ENCODE data around the gene HIP1R.
"Not testable (repeated sequence)": the region's sequence is repeated elsewhere in the genome, so short reads cannot be mapped to it uniquely, and the experiment has no call there.

HIP1R gene

DNA sequence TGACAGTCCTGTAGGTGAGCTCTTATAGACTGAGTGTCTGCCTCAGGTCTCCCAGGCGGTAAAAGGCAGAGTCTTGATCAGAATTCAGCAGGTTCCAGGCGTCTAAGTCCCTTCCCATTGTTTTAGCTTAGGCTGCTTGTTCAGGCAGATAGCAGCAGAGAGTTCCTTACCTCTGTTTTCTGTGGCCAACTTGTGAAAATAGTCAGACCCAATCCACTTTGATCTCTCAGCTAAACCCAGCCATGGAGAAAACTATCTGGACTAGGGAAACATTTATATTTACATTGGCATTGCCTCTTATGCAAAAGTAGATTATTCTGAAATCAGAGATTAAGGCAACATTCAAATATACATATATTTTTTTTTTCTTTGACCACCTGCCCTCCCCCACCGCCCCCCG lies 39.5 kb upstream of the HIP1R start:
- Histone ChIP-seq H3K36me3 (ENCODE audit: control insufficient read depth in 4 of 4, insufficient read depth in 4 of 4, low read length in 3 of 4) (no peaks in the 10 kb centered on the region), H3K9me3 (ENCODE audit: control extremely low read depth in 1 of 5, control insufficient read depth in 4 of 5, insufficient read depth in 2 of 5, low read depth in 1 of 5, low read length in 4 of 5) (no peaks in the 10 kb centered on the region), H3K4me1 (ENCODE audit: control extremely low read depth in 1 of 4, control insufficient read depth in 4 of 4, insufficient read depth in 4 of 4, low read length in 3 of 4) (peaks cover 0 to 13% (median 5%) of the 10 kb centered on the region in 4 experiments), H3K27me3 (replicated peaks in 2 of 5; ENCODE audit: control insufficient read depth in 4 of 5, insufficient read depth in 5 of 5, low read length in 4 of 5) (no peaks in the 10 kb centered on the region), H3K27ac (ENCODE audit: insufficient read depth in 1 of 2, low read depth in 1 of 2, low read length in 2 of 2, poor library complexity in 1 of 2, severe bottlenecking in 2 of 2) (no peak overlapping the region), H3K4me3 (ENCODE audit: control insufficient read depth in 1 of 7, extremely low read depth in 1 of 7, insufficient read depth in 4 of 7, low read depth in 2 of 7, low read length in 6 of 7) (no peak overlapping the region)
- 97% methylated on average over 2 of the region's 4 CpGs for WGBS (ENCODE audit: insufficient coverage)
- no peak for DNase-seq
- ChIA-PET POLR2A (interaction anchor here (0.5 kb wide), 1 partner anchor 132 kb away, joined by 4 read pairs; no protein-coding TSS in a partner anchor), CTCF (interaction anchor here (0.9 to 1.2 kb wide), 4 partner anchors 52 to 160 kb away, joined by 3 to 4 read pairs (median 3); no protein-coding TSS in a partner anchor)

DNA sequence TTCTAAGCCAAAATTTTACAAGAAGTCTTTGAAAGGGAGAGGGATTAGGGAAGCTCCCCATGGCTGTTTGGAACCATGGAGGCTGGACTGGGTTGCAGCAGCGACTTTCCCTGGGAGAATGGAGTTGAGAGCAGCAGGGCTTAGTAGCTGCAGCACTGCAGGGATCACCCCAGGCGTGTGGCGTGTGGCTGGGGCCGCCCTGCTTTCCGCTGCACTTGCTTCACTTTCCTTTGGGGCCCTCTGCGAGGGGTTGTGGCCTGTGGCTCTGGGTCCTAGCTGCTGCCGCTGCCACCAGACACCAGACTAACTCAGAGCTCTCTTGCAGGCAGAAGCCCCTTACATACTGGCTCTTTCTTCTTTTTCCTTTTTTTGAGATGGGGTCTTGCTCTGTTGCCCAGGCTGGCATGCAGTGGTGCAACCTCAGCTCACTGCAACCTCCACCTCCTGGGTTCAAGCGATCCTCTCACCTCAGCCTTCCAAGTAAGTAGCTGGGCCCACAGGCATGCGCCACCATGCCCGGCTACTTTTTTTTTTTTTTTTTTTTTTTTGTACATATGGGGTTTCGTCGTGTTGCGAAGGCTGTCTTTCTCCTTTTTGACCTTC lies 35.5 kb upstream of the HIP1R start:
- no peaks in the 10 kb centered on the region for H3K36me3 ChIP-seq (ENCODE audit: control insufficient read depth in 4 of 4, insufficient read depth in 4 of 4, low read length in 3 of 4)
- ChIA-PET CTCF (interaction anchor here (0.6 to 1.5 kb wide), 6 partner anchors 12 to 527 kb away, joined by 3 read pairs; no protein-coding TSS in a partner anchor), POLR2A (interaction anchor here (0.6 kb wide), 1 partner anchor 8 kb away, joined by 4 read pairs; no protein-coding TSS in a partner anchor)
- H3K27me3 ChIP-seq (replicated peaks in 2 of 5; ENCODE audit: control insufficient read depth in 4 of 5, insufficient read depth in 5 of 5, low read length in 4 of 5): no peaks in the 10 kb centered on the region
- DNase-seq: peak; percentile 14 to 79 (median 74)
- no peaks in the 10 kb centered on the region for H3K9me3 ChIP-seq (ENCODE audit: control extremely low read depth in 1 of 5, control insufficient read depth in 4 of 5, insufficient read depth in 2 of 5, low read depth in 1 of 5, low read length in 4 of 5)
- peaks cover 0 to 11% (median 5%) of the 10 kb centered on the region in 4 experiments for H3K4me1 ChIP-seq (ENCODE audit: control extremely low read depth in 1 of 4, control insufficient read depth in 4 of 4, insufficient read depth in 4 of 4, low read length in 3 of 4)
- no peak overlapping the region for H3K27ac ChIP-seq (ENCODE audit: insufficient read depth in 1 of 2, low read depth in 1 of 2, low read length in 2 of 2, poor library complexity in 1 of 2, severe bottlenecking in 2 of 2)
- 48% methylated on average over 3 of the region's 13 CpGs for WGBS (ENCODE audit: insufficient coverage)
- peak overlapping the region in 1 of 7 experiments; percentile 7 for H3K4me3 ChIP-seq (ENCODE audit: control insufficient read depth in 1 of 7, extremely low read depth in 1 of 7, insufficient read depth in 4 of 7, low read depth in 2 of 7, low read length in 6 of 7)

DNA sequence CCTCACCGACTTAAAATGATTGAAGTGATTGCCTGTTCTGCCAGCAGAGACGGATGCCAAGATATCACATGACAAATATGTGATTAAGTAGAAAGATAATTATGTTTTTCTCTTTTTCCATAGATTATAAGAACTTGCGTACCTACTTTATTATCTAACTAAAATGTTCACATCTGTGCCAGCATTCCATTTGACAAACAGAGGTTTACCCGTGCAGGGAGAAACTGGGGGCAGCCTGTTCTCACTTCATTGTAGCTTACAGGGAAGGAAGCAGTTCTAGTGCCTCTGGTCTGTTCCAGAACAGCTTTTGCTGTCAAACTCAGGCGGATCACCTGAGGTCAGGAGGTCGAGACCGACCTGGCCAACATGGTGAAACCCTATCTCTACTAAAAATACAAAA lies 31.3 kb upstream of the HIP1R start:
- Histone ChIP-seq H3K9me3 (ENCODE audit: control extremely low read depth in 1 of 5, control insufficient read depth in 4 of 5, insufficient read depth in 2 of 5, low read depth in 1 of 5, low read length in 4 of 5) (no peaks in the 10 kb centered on the region), H3K4me3 (ENCODE audit: control insufficient read depth in 1 of 7, extremely low read depth in 1 of 7, insufficient read depth in 4 of 7, low read depth in 2 of 7, low read length in 6 of 7) (no peak overlapping the region), H3K4me1 (ENCODE audit: control extremely low read depth in 1 of 4, control insufficient read depth in 4 of 4, insufficient read depth in 4 of 4, low read length in 3 of 4) (peaks cover 0 to 11% (median 5%) of the 10 kb centered on the region in 4 experiments), H3K27me3 (replicated peaks in 2 of 5; ENCODE audit: control insufficient read depth in 4 of 5, insufficient read depth in 5 of 5, low read length in 4 of 5) (no peaks in the 10 kb centered on the region), H3K27ac (ENCODE audit: insufficient read depth in 1 of 2, low read depth in 1 of 2, low read length in 2 of 2, poor library complexity in 1 of 2, severe bottlenecking in 2 of 2) (no peak overlapping the region), H3K36me3 (ENCODE audit: control insufficient read depth in 4 of 4, insufficient read depth in 4 of 4, low read length in 3 of 4) (peaks cover 0 to 2% (median 0%) of the 10 kb centered on the region in 4 experiments)
- DNase-seq: no peak
- CTCF ChIA-PET: interaction anchor here (1.3 to 2.4 kb wide), 3 partner anchors 11 to 143 kb away, joined by 3 to 8 read pairs (median 6); no protein-coding TSS in a partner anchor
- WGBS (ENCODE audit: insufficient coverage): 82% methylated on average over 3 of the region's 7 CpGs
- POLR2A ChIA-PET: no interaction called here

DNA sequence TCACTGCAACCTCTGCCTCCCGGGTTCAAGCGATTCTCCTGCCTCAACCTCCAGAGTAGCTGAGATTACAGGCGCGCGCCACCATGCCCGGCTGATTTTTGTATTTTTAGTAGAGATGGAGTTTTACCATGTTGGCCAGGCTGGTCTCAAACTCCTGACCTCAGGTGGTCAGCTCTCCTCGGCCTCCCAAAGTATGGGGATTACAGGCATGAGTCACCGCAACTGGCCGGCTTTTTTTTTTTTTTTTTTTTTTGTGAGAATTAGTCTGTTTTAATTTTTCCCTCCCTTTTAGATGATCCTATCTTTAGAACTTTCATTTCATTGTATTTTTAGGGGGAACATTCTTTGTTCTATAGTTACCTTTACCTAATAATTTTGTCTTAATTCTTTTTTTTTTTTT lies 30.3 kb upstream of the HIP1R start:
- 100% methylated on average over 1 of the region's 9 CpGs for WGBS (ENCODE audit: insufficient coverage)
- H3K27ac ChIP-seq (ENCODE audit: insufficient read depth in 1 of 2, low read depth in 1 of 2, low read length in 2 of 2, poor library complexity in 1 of 2, severe bottlenecking in 2 of 2); H3K4me1 ChIP-seq (ENCODE audit: control extremely low read depth in 1 of 4, control insufficient read depth in 4 of 4, insufficient read depth in 4 of 4, low read length in 3 of 4); H3K4me3 ChIP-seq (ENCODE audit: control insufficient read depth in 1 of 7, extremely low read depth in 1 of 7, insufficient read depth in 4 of 7, low read depth in 2 of 7, low read length in 6 of 7); DNase-seq; H3K9me3 ChIP-seq (ENCODE audit: control extremely low read depth in 1 of 5, control insufficient read depth in 4 of 5, insufficient read depth in 2 of 5, low read depth in 1 of 5, low read length in 4 of 5); POLR2A ChIA-PET; H3K36me3 ChIP-seq (ENCODE audit: control insufficient read depth in 4 of 4, insufficient read depth in 4 of 4, low read length in 3 of 4); H3K27me3 ChIP-seq (replicated peaks in 2 of 5; ENCODE audit: control insufficient read depth in 4 of 5, insufficient read depth in 5 of 5, low read length in 4 of 5): not testable (repeated sequence)
- CTCF ChIA-PET: interaction anchor here (1.3 kb wide), 1 partner anchor 11 kb away, joined by 5 read pairs; no protein-coding TSS in a partner anchor

DNA sequence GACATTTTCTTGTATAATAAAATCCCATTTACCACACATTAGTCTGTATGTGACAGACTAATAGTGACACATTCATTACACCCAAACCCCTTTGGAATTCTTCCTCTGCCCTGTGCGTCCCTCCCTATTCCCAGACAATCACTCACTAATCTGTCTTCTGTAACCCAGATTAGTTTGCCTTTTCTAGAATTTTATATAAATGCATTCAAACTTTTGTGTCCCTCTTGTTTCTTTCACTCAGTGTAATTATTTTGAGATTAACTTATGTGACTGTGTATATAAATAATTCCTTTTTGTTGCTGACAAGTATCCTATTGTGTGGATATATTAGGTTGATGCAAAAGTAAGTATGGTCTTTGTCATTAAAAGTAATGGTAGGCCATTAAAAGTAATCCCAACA lies 27.6 kb upstream of the HIP1R start:
- no peak for DNase-seq
- WGBS (ENCODE audit: insufficient coverage): 100% methylated on average over 1 of the region's 1 CpG
- H3K36me3 ChIP-seq (ENCODE audit: control insufficient read depth in 4 of 4, insufficient read depth in 4 of 4, low read length in 3 of 4): peaks cover 0 to 2% (median 0%) of the 10 kb centered on the region in 4 experiments
- H3K27me3 ChIP-seq (replicated peaks in 2 of 5; ENCODE audit: control insufficient read depth in 4 of 5, insufficient read depth in 5 of 5, low read length in 4 of 5): no peaks in the 10 kb centered on the region
- no peaks in the 10 kb centered on the region for H3K9me3 ChIP-seq (ENCODE audit: control extremely low read depth in 1 of 5, control insufficient read depth in 4 of 5, insufficient read depth in 2 of 5, low read depth in 1 of 5, low read length in 4 of 5)
- ChIA-PET POLR2A (interaction anchor here (0.7 kb wide), 1 partner anchor 8 kb away, joined by 4 read pairs; no protein-coding TSS in a partner anchor), CTCF (interaction anchor here (1.1 to 1.9 kb wide), 2 partner anchors 13 to 26 kb away, joined by 3 to 6 read pairs; no protein-coding TSS in a partner anchor)
- H3K4me3 ChIP-seq (ENCODE audit: control insufficient read depth in 1 of 7, extremely low read depth in 1 of 7, insufficient read depth in 4 of 7, low read depth in 2 of 7, low read length in 6 of 7): no peak overlapping the region
- H3K4me1 ChIP-seq (ENCODE audit: control extremely low read depth in 1 of 4, control insufficient read depth in 4 of 4, insufficient read depth in 4 of 4, low read length in 3 of 4): no peaks in the 10 kb centered on the region
- no peak overlapping the region for H3K27ac ChIP-seq (ENCODE audit: insufficient read depth in 1 of 2, low read depth in 1 of 2, low read length in 2 of 2, poor library complexity in 1 of 2, severe bottlenecking in 2 of 2)

DNA sequence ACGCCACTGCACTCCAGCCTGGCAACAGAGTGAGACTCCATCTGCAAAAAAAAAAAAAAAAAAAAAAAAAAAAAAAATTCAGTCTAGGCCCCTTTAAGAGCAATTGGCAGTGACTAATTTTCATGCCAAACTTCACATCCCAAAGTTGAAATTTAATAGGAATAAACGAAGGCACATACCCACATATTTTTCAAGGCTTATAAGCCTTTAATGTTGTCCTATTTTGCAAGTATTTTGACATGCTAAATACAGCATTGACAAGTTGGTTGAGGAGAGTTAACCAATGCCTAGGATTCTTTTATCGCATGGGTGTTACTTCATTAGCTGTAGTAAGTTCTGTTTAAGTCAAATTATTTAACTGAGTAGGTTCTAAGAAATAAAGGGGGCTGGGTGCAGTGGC lies 23.5 kb upstream of the HIP1R start:
- no peak for DNase-seq
- 100% methylated on average over 2 of the region's 3 CpGs for WGBS (ENCODE audit: insufficient coverage)
- peaks cover 0 to 8% (median 7%) of the 10 kb centered on the region in 4 experiments for H3K4me1 ChIP-seq (ENCODE audit: control extremely low read depth in 1 of 4, control insufficient read depth in 4 of 4, insufficient read depth in 4 of 4, low read length in 3 of 4)
- H3K4me3 ChIP-seq (ENCODE audit: control insufficient read depth in 1 of 7, extremely low read depth in 1 of 7, insufficient read depth in 4 of 7, low read depth in 2 of 7, low read length in 6 of 7): no peak overlapping the region
- CTCF ChIA-PET: no interaction called here
- H3K27ac ChIP-seq (ENCODE audit: insufficient read depth in 1 of 2, low read depth in 1 of 2, low read length in 2 of 2, poor library complexity in 1 of 2, severe bottlenecking in 2 of 2): no peak overlapping the region
- no peaks in the 10 kb centered on the region for H3K9me3 ChIP-seq (ENCODE audit: control extremely low read depth in 1 of 5, control insufficient read depth in 4 of 5, insufficient read depth in 2 of 5, low read depth in 1 of 5, low read length in 4 of 5)
- H3K36me3 ChIP-seq (ENCODE audit: control insufficient read depth in 4 of 4, insufficient read depth in 4 of 4, low read length in 3 of 4): peaks cover 0 to 2% (median 0%) of the 10 kb centered on the region in 4 experiments
- POLR2A ChIA-PET: no interaction called here
- H3K27me3 ChIP-seq (replicated peaks in 2 of 5; ENCODE audit: control insufficient read depth in 4 of 5, insufficient read depth in 5 of 5, low read length in 4 of 5): no peaks in the 10 kb centered on the region

DNA sequence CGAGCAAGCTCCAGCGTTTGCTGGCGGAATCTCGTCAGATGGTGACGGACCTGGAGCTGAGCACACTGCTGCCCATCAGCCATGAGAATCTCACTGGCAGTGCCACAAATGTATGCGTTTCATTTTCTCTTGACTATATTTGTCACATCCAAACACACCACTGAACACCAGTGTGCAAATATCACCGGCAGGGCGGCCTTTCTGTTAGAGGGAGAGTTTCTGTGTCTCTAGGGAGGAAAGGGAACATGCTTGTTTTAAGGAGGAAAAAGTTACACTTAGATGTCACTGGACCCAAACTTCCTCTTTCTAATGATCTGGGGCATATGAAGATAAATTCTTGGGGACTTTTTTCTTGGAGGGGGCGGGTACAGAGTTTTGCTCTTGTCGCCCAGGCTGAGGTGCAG lies 21.9 kb upstream of the HIP1R start:
- H3K4me3 ChIP-seq (ENCODE audit: control insufficient read depth in 1 of 7, extremely low read depth in 1 of 7, insufficient read depth in 4 of 7, low read depth in 2 of 7, low read length in 6 of 7): no peak overlapping the region
- H3K27me3 ChIP-seq (replicated peaks in 2 of 5; ENCODE audit: control insufficient read depth in 4 of 5, insufficient read depth in 5 of 5, low read length in 4 of 5): no peaks in the 10 kb centered on the region
- peaks cover 0 to 8% (median 7%) of the 10 kb centered on the region in 4 experiments for H3K4me1 ChIP-seq (ENCODE audit: control extremely low read depth in 1 of 4, control insufficient read depth in 4 of 4, insufficient read depth in 4 of 4, low read length in 3 of 4)
- DNase-seq: peak; percentile 53 to 82 (median 78)
- no peaks in the 10 kb centered on the region for H3K36me3 ChIP-seq (ENCODE audit: control insufficient read depth in 4 of 4, insufficient read depth in 4 of 4, low read length in 3 of 4)
- CTCF ChIA-PET: interaction anchor here (0.6 to 2.8 kb wide), 5 partner anchors 19 to 372 kb away, joined by 3 to 9 read pairs (median 4); no protein-coding TSS in a partner anchor
- no peak overlapping the region for H3K27ac ChIP-seq (ENCODE audit: insufficient read depth in 1 of 2, low read depth in 1 of 2, low read length in 2 of 2, poor library complexity in 1 of 2, severe bottlenecking in 2 of 2)
- H3K9me3 ChIP-seq (ENCODE audit: control extremely low read depth in 1 of 5, control insufficient read depth in 4 of 5, insufficient read depth in 2 of 5, low read depth in 1 of 5, low read length in 4 of 5): no peaks in the 10 kb centered on the region
- 39% methylated on average over 9 of the region's 10 CpGs for WGBS (ENCODE audit: insufficient coverage)
- POLR2A ChIA-PET: no interaction called here
